KG1 (cell line): Measurements from ENCODE around the gene VPS72.
"Not testable (repeated sequence)": the region's sequence is repeated elsewhere in the genome, so short reads cannot be mapped to it uniquely, and the experiment has no call there.

Experiments used
- DNase-seq: peaks from one replicate; lab custom pipeline; 2025; lab: John Stamatoyannopoulos, UW

Gene VPS72

GRCh38 chr1:151189637-151190445 lies at the start of gene VPS72:
Gene VPS72, minus strand, starts transcription at chr1:151190197. Its CDS starts 76 bp downstream, at chr1:151190121.
- DNase-seq: peak; percentile 81

GRCh38 chr1:151238467-151238739 lies 48.4 kb upstream of the VPS72 start:
- DNase-seq: no peak

GRCh38 chr1:151237678-151238466 lies 47.9 kb upstream of the VPS72 start:
- DNase-seq: no peak

- no peak for DNase-seq
Observed at GRCh38 chr1:151235235-151235634, 45.2 kb upstream of the VPS72 start.

GRCh38 chr1:151222130-151222529 lies 32.1 kb upstream of the VPS72 start:
- no peak for DNase-seq

- no peak for DNase-seq
Observed at GRCh38 chr1:151221616-151222015, 31.6 kb upstream of the VPS72 start.

- DNase-seq: no peak
Observed at GRCh38 chr1:151213560-151213959, 23.6 kb upstream of the VPS72 start.

- DNase-seq: no peak
Observed at GRCh38 chr1:151211972-151212705, 22.1 kb upstream of the VPS72 start.

- DNase-seq: no peak
Observed at GRCh38 chr1:151210830-151211229, 20.8 kb upstream of the VPS72 start.

- not testable (repeated sequence) for DNase-seq
Observed at GRCh38 chr1:151205381-151205965, 15.5 kb upstream of the VPS72 start.

- no peak for DNase-seq
Observed at GRCh38 chr1:151199873-151200581, 10.0 kb upstream of the VPS72 start.

- DNase-seq: peak; percentile 99
Observed at GRCh38 chr1:151198254-151199127, 8.5 kb upstream of the VPS72 start, which contains the start of gene PIP5K1A. Gene PIP5K1A, plus strand, starts transcription at chr1:151198552. Its CDS starts 445 bp downstream, at chr1:151198997.

- no peak for DNase-seq
Observed at GRCh38 chr1:151197863-151198253, 7.9 kb upstream of the VPS72 start.

GRCh38 chr1:151196292-151196800 lies 6.3 kb upstream of the VPS72 start:
- DNase-seq: peak; percentile 46

- not testable (repeated sequence) for DNase-seq
Observed at GRCh38 chr1:151194894-151195594, 5.0 kb upstream of the VPS72 start.

- no peak for DNase-seq
Observed at GRCh38 chr1:151193856-151194255, 3.9 kb upstream of the VPS72 start.

GRCh38 chr1:151193304-151193703 lies 3.3 kb upstream of the VPS72 start:
- DNase-seq: no peak

GRCh38 chr1:151192047-151192446 lies 2.0 kb upstream of the VPS72 start:
- no peak for DNase-seq

GRCh38 chr1:151188667-151189066 lies 1.3 kb downstream of the VPS72 start:
- not testable (repeated sequence) for DNase-seq

GRCh38 chr1:151187205-151187604 lies 2.8 kb downstream of the VPS72 start:
- DNase-seq: no peak
